Testis (tissue), 5 donors: ENCODE data around the gene MAPKAPK5. TPM values are rescaled to one million over a fixed set of nuclear protein-coding genes. Genes with fewer than 3 reads are reported as not detected.

Experiments used
- DNase-seq: peaks from one replicate; pipeline ENCODE4 v3.0.0-alpha.2; 2019
- H3K27ac ChIP-seq, 2 donors: fragments of 200-600 bp; sonication (generic); one replicate each; pipeline ENCODE4 v1.5.1; 2019
- H3K27me3 ChIP-seq: fragments of 200-600 bp; sonication (generic); one replicate; pipeline ENCODE4 v1.5.1; 2019
- H3K36me3 ChIP-seq: fragments of 200-600 bp; sonication (generic); one replicate; pipeline ENCODE4 v1.5.1; 2017; ENCODE audit warnings: low read depth; ENCODE audit errors: missing control alignments
- H3K4me1 ChIP-seq: fragments of 200-600 bp; sonication (generic); one replicate; pipeline ENCODE4 v1.5.1; 2019
- H3K4me3 ChIP-seq, 2 donors: fragments of 200-600 bp; sonication (generic); one replicate each; pipeline ENCODE4 v1.5.1; 2017 to 2019
- H3K9me3 ChIP-seq: fragments of 200-600 bp; sonication (generic); one replicate; pipeline ENCODE4 v1.5.1; 2017
- POLR2A ChIP-seq: fragments of 450-650 bp; IDR thresholded peaks from one replicate; pipeline ENCODE4 v1.6.1; 2017; ENCODE audit warnings: antibody characterized with exemption, mild to moderate bottlenecking, moderate library complexity
- WGBS, 2 donors: methylation state at CpG; one replicate each; pipeline ENCODE4 v1.1.5; 2018; 5-methylcytosine and 5-hydroxymethylcytosine counted together
- intact Hi-C: fragments of 100-400 bp; cut with DNase I; formaldehyde crosslinking; loops from one replicate; pipeline ENCODE4 v1.15.1; 2023; ENCODE audit warnings: low total_unique reads
- long read RNA-seq, 2 donors: transcript quantifications; one replicate each; lab custom pipeline, GENCODE V29; 2026
- polyA plus RNA-seq: library from polyadenylated mRNA; stranded (reverse); fragments of 350-450 nt; fragmentation: Illumina TruSeq; extraction: RNeasy Lipid Tissue Mini Kit (QIAGEN cat#74804); gene quantifications from one replicate; pipeline ENCODE4 v1.2.3, GENCODE V29; 2014; ENCODE audit warnings: low read depth, low replicate concordance; ENCODE audit not compliant: insufficient read depth
- total RNA-seq, 2 donors: library from RNA; depleted of rRNA; stranded (reverse); fragments of >200 nt; gene quantifications; one replicate each; pipeline ENCODE4 v1.2.3, GENCODE V29; 2016
- TF ChIP-seq, protein P1 (sequence below), 3 experiments: fragments of 450-650 bp in 2 of 3; fragments of 200-600 bp in 1 of 3; sonication (generic) in 1 of 3; IDR thresholded peaks; one replicate each; pipeline ENCODE4 v1.5.1; 2016 to 2019; ENCODE audit warnings: antibody characterized with exemption in 3 of 3, mild to moderate bottlenecking in 2 of 3, moderate library complexity in 1 of 3

Gene MAPKAPK5, protein sequence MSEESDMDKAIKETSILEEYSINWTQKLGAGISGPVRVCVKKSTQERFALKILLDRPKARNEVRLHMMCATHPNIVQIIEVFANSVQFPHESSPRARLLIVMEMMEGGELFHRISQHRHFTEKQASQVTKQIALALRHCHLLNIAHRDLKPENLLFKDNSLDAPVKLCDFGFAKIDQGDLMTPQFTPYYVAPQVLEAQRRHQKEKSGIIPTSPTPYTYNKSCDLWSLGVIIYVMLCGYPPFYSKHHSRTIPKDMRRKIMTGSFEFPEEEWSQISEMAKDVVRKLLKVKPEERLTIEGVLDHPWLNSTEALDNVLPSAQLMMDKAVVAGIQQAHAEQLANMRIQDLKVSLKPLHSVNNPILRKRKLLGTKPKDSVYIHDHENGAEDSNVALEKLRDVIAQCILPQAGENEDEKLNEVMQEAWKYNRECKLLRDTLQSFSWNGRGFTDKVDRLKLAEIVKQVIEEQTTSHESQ
- total RNA-seq (10 to 100 TPM; 62.9 to 77.8 TPM), polyA plus RNA-seq (35.6 TPM)
- long read RNA-seq, donor 1, full-length matches to known transcripts = 7 of 19 reads
- long read RNA-seq, donor 1, partial matches to known transcripts = 12 of 19 reads
- long read RNA-seq, donor 1, other reads (novel, unspliced or antisense) = 0 of 19 reads
- long read RNA-seq, donor 2, full-length matches to known transcripts = 3 of 3 reads
- long read RNA-seq, donor 2, partial matches to known transcripts = 0 of 3 reads
- long read RNA-seq, donor 2, other reads (novel, unspliced or antisense) = 0 of 3 reads

DNA sequence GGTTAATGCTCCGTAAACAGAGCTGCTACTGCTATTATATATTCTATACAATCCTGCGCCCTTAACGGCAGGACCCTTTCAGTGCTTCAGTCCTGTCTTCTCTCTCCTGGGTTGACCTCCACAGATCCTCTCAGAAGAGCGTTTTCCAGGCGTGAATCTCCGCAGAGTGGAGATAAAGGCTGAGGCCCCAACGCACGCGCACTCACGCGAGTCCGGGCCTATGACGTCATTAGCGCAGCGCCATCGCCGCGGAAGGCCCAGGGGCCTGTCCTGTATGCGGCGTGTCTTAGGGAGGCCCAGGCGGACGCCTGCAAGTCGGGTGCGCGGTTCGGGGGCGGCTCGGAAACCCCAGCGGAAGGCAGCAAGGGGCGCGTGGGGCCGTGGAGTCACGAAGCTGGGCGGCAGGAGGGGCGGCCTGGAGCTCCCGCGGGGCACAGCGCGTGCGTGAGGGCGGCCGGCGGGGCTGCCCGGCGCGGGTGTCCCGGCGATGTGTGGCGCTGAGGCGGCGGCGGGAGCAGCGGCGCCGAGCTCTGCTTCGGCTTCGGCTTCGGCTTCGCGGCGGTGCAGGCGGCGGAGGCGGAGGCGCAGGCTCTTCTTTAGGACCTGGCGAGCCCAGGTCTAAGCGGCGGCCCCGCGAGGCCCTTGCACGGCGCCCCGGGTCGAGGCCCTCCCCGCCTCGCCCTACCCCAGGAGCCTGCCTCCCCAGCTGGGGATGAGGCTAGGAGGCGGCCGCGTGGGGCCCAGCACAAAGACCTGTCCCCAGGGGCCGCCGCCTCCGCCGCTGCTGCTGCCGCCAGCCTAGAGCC is at the start of gene MAPKAPK5:
MAPKAPK5 (plus strand) TSS at position 479 of the 806 bp plus-strand sequence. CDS start 506 bp downstream, outside the sequence.
- Histone ChIP-seq H3K4me3 (peak within 1 kb of the TSS; percentile 83 to 95), H3K9me3 (no peaks in the 10 kb centered on the region), H3K27me3 (no peaks in the 10 kb centered on the region), H3K27ac (peak within 1 kb of the TSS; percentile 88 to 96), H3K4me1 (peaks cover 23% of the 10 kb centered on the region), H3K36me3 (no peaks in the 10 kb centered on the region)
- TF ChIP-seq, protein P1, sequence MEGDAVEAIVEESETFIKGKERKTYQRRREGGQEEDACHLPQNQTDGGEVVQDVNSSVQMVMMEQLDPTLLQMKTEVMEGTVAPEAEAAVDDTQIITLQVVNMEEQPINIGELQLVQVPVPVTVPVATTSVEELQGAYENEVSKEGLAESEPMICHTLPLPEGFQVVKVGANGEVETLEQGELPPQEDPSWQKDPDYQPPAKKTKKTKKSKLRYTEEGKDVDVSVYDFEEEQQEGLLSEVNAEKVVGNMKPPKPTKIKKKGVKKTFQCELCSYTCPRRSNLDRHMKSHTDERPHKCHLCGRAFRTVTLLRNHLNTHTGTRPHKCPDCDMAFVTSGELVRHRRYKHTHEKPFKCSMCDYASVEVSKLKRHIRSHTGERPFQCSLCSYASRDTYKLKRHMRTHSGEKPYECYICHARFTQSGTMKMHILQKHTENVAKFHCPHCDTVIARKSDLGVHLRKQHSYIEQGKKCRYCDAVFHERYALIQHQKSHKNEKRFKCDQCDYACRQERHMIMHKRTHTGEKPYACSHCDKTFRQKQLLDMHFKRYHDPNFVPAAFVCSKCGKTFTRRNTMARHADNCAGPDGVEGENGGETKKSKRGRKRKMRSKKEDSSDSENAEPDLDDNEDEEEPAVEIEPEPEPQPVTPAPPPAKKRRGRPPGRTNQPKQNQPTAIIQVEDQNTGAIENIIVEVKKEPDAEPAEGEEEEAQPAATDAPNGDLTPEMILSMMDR (IDR thresholded peaks at IDR 0.05) = no peak
- TF ChIP-seq POLR2A = peak; percentile 27
- 0% methylated on average over 20 to 43 of the region's 84 CpGs for WGBS, 2 donors
- intact Hi-C loops = no loop called here
- peak; percentile 93 for DNase-seq

DNA sequence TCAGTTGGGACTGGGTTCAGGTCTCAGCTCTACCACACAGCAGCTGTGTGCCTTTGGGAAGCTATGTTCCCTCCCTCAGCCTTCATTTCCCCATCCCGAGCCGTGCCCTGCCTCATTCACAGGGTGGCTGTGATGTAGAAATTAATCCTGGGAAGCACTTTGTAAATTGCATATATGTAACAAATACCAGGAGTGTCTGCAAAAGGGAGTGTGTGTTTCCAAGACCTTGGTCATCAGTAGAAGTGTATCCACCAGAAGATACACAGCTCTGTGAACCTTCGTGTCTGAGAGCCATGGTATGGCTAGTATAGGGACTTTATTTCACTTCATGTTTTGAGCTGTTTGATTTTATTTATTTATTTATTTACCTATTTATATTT is 49.2 kb upstream of the MAPKAPK5 start:
- TF ChIP-seq, protein P1 (IDR thresholded peaks at IDR 0.05) = no peak
- TF ChIP-seq POLR2A = no peak
- H3K27me3 ChIP-seq = no peaks in the 10 kb centered on the region
- H3K9me3 ChIP-seq = no peaks in the 10 kb centered on the region
- no peak overlapping the region for H3K4me3 ChIP-seq
- peaks cover 27% of the 10 kb centered on the region for H3K4me1 ChIP-seq
- DNase-seq = no peak
- H3K27ac ChIP-seq = no peak overlapping the region
- WGBS, 2 donors = 64 to 84% methylated on average over 3 of the region's 3 CpGs
- no peaks in the 10 kb centered on the region for H3K36me3 ChIP-seq
- intact Hi-C loops = no loop called here

DNA sequence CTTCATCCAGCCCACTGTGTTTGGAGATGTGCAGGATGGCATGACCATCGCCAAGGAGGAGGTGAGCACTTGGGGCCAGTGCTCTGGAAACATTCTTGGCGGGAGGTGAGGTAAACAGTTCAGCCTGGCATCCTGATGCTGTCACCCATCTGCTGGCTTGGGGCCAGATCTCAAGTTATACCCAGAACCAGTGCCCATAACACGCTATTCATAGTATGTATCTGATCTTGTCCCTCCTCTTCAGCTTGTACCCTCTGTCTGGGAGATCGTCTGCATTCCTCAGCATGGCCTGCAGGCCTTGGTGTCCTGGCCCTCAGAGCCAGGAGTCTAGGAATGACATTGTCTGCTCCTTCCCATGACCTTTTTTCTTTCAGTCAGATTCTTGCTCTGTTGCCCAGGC is 43.8 kb upstream of the MAPKAPK5 start:
- Histone ChIP-seq H3K4me3 (no peak overlapping the region), H3K27me3 (no peaks in the 10 kb centered on the region), H3K36me3 (no peaks in the 10 kb centered on the region), H3K4me1 (no peaks in the 10 kb centered on the region), H3K9me3 (no peaks in the 10 kb centered on the region), H3K27ac (no peak overlapping the region)
- DNase-seq = peak; percentile 41
- intact Hi-C loops = no loop called here
- TF ChIP-seq, protein P1 (IDR thresholded peaks at IDR 0.05) = no peak
- no peak for TF ChIP-seq POLR2A
- 35 to 77% methylated on average over 4 of the region's 4 CpGs for WGBS, 2 donors

DNA sequence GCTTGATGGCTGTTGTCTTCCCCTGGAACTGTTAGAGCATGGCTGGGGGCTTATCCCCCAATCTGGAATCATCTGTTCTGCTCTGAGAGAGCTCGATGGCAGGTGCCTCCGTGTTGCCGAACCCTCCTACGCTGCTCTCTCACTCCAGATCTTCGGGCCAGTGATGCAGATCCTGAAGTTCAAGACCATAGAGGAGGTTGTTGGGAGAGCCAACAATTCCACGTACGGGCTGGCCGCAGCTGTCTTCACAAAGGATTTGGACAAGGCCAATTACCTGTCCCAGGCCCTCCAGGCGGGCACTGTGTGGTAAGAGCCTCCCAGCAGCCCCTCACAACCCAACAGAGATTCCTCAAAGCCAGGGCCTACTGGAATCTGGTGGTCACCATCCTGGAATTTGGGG is 42.3 kb upstream of the MAPKAPK5 start:
- Histone ChIP-seq H3K9me3 (no peaks in the 10 kb centered on the region), H3K4me3 (no peak overlapping the region), H3K4me1 (no peaks in the 10 kb centered on the region), H3K27me3 (no peaks in the 10 kb centered on the region), H3K36me3 (no peaks in the 10 kb centered on the region), H3K27ac (no peak overlapping the region)
- TF ChIP-seq, protein P1 (IDR thresholded peaks at IDR 0.05) = no peak
- TF ChIP-seq POLR2A = no peak
- DNase-seq = no peak
- intact Hi-C loops = no loop called here
- 91 to 93% methylated on average over 5 to 9 of the region's 9 CpGs for WGBS, 2 donors
